Neural cell (in vitro differentiated cells): ENCODE results near the gene ZNF691. TPM values are rescaled to one million over a fixed set of nuclear protein-coding genes. Genes with fewer than 3 reads are reported as not detected.

Experiments
- H2AFZ ChIP-seq: fragments of 200-600, 300-800 bp; sonication (generic), shearing (Covaris generic); 2 replicates; pipeline ENCODE4 v1.6.0; 2014; ENCODE audit warnings: low read depth, mild to moderate bottlenecking, antibody characterized with exemption, low read length, moderate library complexity
- H3F3A ChIP-seq: fragments of 200-600 bp; shearing (Covaris generic); 2 replicates; pipeline ENCODE4 v1.6.1; 2016; ENCODE audit warnings: mild to moderate bottlenecking, moderate library complexity, mixed read lengths, antibody characterized with exemption, low read length; ENCODE audit not compliant: insufficient read depth, poor library complexity, severe bottlenecking
- H3K27ac ChIP-seq: fragments of 200-600, 300-800 bp; sonication (generic), shearing (Covaris generic); 2 replicates; pipeline ENCODE4 v1.5.1; 2014; ENCODE audit warnings: mild to moderate bottlenecking, low read length, moderate library complexity
- H3K27me3 ChIP-seq: fragments of 300-800, 200-600 bp; sonication (generic), shearing (Covaris generic); 2 replicates; pipeline ENCODE4 v1.6.0; 2014; ENCODE audit warnings: mild to moderate bottlenecking, low read depth, low read length, moderate library complexity; ENCODE audit not compliant: insufficient read depth
- H3K36me3 ChIP-seq: fragments of 300-800, 200-600 bp; sonication (generic), shearing (Covaris generic); 2 replicates; pipeline ENCODE4 v1.5.1; 2014; ENCODE audit warnings: mild to moderate bottlenecking, antibody characterized with exemption, low read length, moderate library complexity; ENCODE audit not compliant: insufficient read depth
- H3K4me2 ChIP-seq: fragments of 300-800, 200-600 bp; sonication (generic), shearing (Covaris generic); 2 replicates; pipeline ENCODE4 v1.6.0; 2014; ENCODE audit warnings: mild to moderate bottlenecking, low read length
- H3K4me3 ChIP-seq: fragments of 300-800, 200-600 bp; sonication (generic), shearing (Covaris generic); 2 replicates; pipeline ENCODE4 v1.5.1; 2014; ENCODE audit warnings: mild to moderate bottlenecking, low read length, moderate library complexity
- H3K79me2 ChIP-seq: fragments of 200-600 bp; shearing (Covaris generic); replicated peaks from 2 replicates; pipeline ENCODE4 v1.6.0; 2014; ENCODE audit warnings: mild to moderate bottlenecking, low read length, moderate library complexity; ENCODE audit not compliant: insufficient read depth
- H3K9ac ChIP-seq: fragments of 300-800, 200-600 bp; sonication (generic), shearing (Covaris generic); 2 replicates; pipeline ENCODE4 v1.6.1; 2016; ENCODE audit warnings: mild to moderate bottlenecking, low read length, mixed read lengths
- H3K9me2 ChIP-seq: fragments of 200-600 bp; shearing (Covaris generic); 2 replicates; pipeline ENCODE4 v1.6.1; 2016; ENCODE audit warnings: mild to moderate bottlenecking, low read length, mixed read lengths; ENCODE audit not compliant: insufficient read depth
- H3K9me3 ChIP-seq: fragments of 200-600, 300-800 bp; sonication (generic), shearing (Covaris generic); 2 replicates; pipeline ENCODE4 v1.6.1; 2016; ENCODE audit warnings: mild to moderate bottlenecking, mixed run types, low read length, moderate library complexity, mixed read lengths
- H4K20me1 ChIP-seq: fragments of 200-600 bp; shearing (Covaris generic); 2 replicates; pipeline ENCODE4 v1.6.1; 2016; ENCODE audit warnings: mild to moderate bottlenecking, mixed run types; ENCODE audit not compliant: insufficient read depth
- EP300 ChIP-seq: fragments of 450-650 bp; conservative IDR thresholded peaks from 2 replicates; pipeline ENCODE4 v1.6.1; 2014; ENCODE audit warnings: antibody characterized with exemption, mild to moderate bottlenecking, moderate library complexity; ENCODE audit not compliant: poor library complexity, severe bottlenecking
- EZH2 ChIP-seq: fragments of 200-600, 300-800 bp; shearing (Covaris generic), sonication (generic); IDR thresholded peaks from 2 replicates; pipeline ENCODE4 v1.6.1; 2014; ENCODE audit warnings: antibody characterized with exemption, low read length, borderline replicate concordance, mild to moderate bottlenecking; ENCODE audit not compliant: insufficient read depth, poor library complexity, severe bottlenecking
- MXI1 ChIP-seq: fragments of 450-650 bp; conservative IDR thresholded peaks from 2 replicates; pipeline ENCODE4 v1.6.1; 2014; ENCODE audit warnings: antibody characterized with exemption, mild to moderate bottlenecking; ENCODE audit not compliant: poor library complexity, severe bottlenecking
- POLR2AphosphoS5 ChIP-seq: IDR thresholded peaks from 2 replicates; pipeline ENCODE4 v1.6.1; 2012
- RAD21 ChIP-seq: fragments of 450-650 bp; conservative IDR thresholded peaks from 2 replicates; pipeline ENCODE4 v1.6.1; 2014; ENCODE audit warnings: antibody characterized with exemption, mild to moderate bottlenecking, moderate library complexity
- SMC3 ChIP-seq: fragments of 450-650 bp; conservative IDR thresholded peaks from 2 replicates; pipeline ENCODE4 v1.6.1; 2014; ENCODE audit warnings: antibody characterized with exemption, mild to moderate bottlenecking, moderate library complexity; ENCODE audit not compliant: poor library complexity
- TAF1 ChIP-seq: IDR thresholded peaks from 2 replicates; pipeline ENCODE4 v1.6.1; 2012; ENCODE audit warnings: low read depth
- polyA plus RNA-seq: library from polyadenylated mRNA; depleted of rRNA; stranded (reverse); fragments of >200 nt; gene quantifications from 2 replicates; pipeline ENCODE4 v1.2.3, GENCODE V29; 2014
- TF ChIP-seq, protein P1 (sequence below): fragments of 450-650 bp; IDR thresholded peaks from 2 replicates; pipeline ENCODE4 v1.5.1; 2014; ENCODE audit warnings: antibody characterized with exemption, mild to moderate bottlenecking, moderate library complexity; ENCODE audit not compliant: poor library complexity, severe bottlenecking
- TF ChIP-seq, protein P2 (sequence below): IDR thresholded peaks from 2 replicates; pipeline ENCODE4 v1.6.1; 2012; ENCODE audit warnings: borderline replicate concordance

The ZNF691 gene
- polyA plus RNA-seq, 1 donor from 2014 or later = 14.9 TPM

DNA sequence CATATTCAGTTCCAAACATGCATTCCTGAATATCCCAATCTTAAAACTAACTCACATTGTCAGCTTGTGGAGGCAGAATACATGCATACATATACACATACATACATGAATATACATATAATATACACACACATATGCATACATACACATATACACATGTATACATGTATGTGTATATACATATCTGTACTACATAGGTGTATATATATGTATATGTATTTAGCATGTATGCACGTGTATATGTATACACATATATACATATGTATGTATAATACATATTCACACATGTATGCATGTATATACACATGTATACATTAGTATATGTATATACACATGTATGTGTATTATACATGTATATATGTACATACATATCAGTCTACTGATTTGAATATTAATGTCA, 1.2 kb upstream of the ZNF691 start:
- Histone ChIP-seq H3K27me3 (no peaks in the 10 kb centered on the region), H3K4me3 (no peak overlapping the region), H3K27ac (no peak overlapping the region), H3K9ac (no peak overlapping the region), H3K79me2 (peaks cover 16% of the 10 kb centered on the region), H3K36me3 (no peaks in the 10 kb centered on the region), H3K9me2 (no peaks in the 10 kb centered on the region), H4K20me1 (no peaks in the 10 kb centered on the region), H2AFZ (no peak overlapping the region), H3K9me3 (no peaks in the 10 kb centered on the region), H3K4me2 (no peak overlapping the region), H3F3A (no peaks in the 10 kb centered on the region)
- TF ChIP-seq TAF1 (no peak), MXI1 (no peak), EZH2 (no peak), POLR2AphosphoS5 (no peak), RAD21 (no peak), SMC3 (no peak), EP300 (no peak)
- TF ChIP-seq, protein P1, sequence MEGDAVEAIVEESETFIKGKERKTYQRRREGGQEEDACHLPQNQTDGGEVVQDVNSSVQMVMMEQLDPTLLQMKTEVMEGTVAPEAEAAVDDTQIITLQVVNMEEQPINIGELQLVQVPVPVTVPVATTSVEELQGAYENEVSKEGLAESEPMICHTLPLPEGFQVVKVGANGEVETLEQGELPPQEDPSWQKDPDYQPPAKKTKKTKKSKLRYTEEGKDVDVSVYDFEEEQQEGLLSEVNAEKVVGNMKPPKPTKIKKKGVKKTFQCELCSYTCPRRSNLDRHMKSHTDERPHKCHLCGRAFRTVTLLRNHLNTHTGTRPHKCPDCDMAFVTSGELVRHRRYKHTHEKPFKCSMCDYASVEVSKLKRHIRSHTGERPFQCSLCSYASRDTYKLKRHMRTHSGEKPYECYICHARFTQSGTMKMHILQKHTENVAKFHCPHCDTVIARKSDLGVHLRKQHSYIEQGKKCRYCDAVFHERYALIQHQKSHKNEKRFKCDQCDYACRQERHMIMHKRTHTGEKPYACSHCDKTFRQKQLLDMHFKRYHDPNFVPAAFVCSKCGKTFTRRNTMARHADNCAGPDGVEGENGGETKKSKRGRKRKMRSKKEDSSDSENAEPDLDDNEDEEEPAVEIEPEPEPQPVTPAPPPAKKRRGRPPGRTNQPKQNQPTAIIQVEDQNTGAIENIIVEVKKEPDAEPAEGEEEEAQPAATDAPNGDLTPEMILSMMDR = no peak
- TF ChIP-seq, protein P2, sequence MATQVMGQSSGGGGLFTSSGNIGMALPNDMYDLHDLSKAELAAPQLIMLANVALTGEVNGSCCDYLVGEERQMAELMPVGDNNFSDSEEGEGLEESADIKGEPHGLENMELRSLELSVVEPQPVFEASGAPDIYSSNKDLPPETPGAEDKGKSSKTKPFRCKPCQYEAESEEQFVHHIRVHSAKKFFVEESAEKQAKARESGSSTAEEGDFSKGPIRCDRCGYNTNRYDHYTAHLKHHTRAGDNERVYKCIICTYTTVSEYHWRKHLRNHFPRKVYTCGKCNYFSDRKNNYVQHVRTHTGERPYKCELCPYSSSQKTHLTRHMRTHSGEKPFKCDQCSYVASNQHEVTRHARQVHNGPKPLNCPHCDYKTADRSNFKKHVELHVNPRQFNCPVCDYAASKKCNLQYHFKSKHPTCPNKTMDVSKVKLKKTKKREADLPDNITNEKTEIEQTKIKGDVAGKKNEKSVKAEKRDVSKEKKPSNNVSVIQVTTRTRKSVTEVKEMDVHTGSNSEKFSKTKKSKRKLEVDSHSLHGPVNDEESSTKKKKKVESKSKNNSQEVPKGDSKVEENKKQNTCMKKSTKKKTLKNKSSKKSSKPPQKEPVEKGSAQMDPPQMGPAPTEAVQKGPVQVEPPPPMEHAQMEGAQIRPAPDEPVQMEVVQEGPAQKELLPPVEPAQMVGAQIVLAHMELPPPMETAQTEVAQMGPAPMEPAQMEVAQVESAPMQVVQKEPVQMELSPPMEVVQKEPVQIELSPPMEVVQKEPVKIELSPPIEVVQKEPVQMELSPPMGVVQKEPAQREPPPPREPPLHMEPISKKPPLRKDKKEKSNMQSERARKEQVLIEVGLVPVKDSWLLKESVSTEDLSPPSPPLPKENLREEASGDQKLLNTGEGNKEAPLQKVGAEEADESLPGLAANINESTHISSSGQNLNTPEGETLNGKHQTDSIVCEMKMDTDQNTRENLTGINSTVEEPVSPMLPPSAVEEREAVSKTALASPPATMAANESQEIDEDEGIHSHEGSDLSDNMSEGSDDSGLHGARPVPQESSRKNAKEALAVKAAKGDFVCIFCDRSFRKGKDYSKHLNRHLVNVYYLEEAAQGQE = no peak

DNA sequence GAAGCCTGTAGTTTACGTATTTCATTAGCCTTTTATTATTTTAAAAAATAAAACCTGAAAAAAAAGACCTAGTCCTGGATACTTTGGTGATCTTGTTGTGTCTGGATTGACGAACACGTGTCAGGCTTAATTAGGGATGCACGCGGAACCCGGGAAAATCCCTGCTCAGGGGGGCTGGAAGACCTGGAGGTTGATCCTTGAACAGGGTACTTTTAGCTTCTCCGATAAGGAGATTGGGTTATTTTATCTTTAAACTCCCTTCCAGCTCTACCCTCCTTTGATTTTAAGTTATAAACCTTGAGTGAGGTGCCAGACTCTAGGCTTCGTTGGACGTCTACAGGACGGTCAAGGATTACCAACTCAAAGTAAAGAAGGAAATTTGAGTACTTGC, 552 bp upstream of the ZNF691 start:
- Histone ChIP-seq H3K27ac (no peak overlapping the region), H3K4me2 (peak overlapping the region; percentile 12), H3K9ac (no peak overlapping the region), H3K9me3 (no peaks in the 10 kb centered on the region), H3F3A (no peaks in the 10 kb centered on the region), H4K20me1 (no peaks in the 10 kb centered on the region), H2AFZ (no peak overlapping the region), H3K79me2 (peaks cover 16% of the 10 kb centered on the region), H3K36me3 (no peaks in the 10 kb centered on the region), H3K9me2 (no peaks in the 10 kb centered on the region), H3K27me3 (no peaks in the 10 kb centered on the region), H3K4me3 (peak overlapping the region; percentile 77)
- TF ChIP-seq RAD21 (no peak), EP300 (no peak)

DNA sequence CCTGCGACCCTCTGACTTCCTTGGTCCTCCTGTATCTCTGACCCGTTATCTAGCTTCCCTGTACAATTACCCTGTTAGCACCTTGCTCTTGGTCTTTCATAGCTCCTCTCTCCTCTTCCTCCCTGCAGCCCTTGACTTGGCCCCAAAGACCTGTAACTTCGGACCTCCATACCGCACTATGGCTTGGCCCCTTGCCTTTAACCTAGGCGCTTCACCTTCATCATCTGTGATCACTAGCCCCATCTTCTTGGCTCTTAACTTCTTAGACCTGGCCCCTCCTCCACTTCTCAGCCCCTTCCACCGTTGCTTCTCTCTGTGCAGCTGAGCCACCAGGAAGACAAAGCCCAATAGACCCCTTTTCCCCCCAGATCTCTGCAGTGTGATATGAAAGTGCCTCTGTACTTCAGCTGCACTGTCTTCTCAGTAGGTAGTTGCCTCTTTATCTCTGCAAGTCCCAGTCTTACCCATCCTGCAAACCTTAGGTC, 740 bp downstream of the ZNF691 start:
- TF ChIP-seq EZH2 (no peak), POLR2AphosphoS5 (no peak), TAF1 (no peak), SMC3 (no peak), MXI1 (no peak), RAD21 (no peak), EP300 (no peak)
- TF ChIP-seq, protein P1 = no peak
- TF ChIP-seq, protein P2 = no peak
- Histone ChIP-seq H3K27ac (peak overlapping the region; percentile 30), H3K27me3 (no peaks in the 10 kb centered on the region), H3K9ac (peak overlapping the region; percentile 76), H3K4me3 (peak overlapping the region; percentile 77), H3K9me2 (no peaks in the 10 kb centered on the region), H3F3A (no peaks in the 10 kb centered on the region), H4K20me1 (no peaks in the 10 kb centered on the region), H2AFZ (peak overlapping the region; percentile 66), H3K36me3 (peaks cover 5% of the 10 kb centered on the region), H3K79me2 (peaks cover 16% of the 10 kb centered on the region), H3K4me2 (peak overlapping the region; percentile 86), H3K9me3 (no peaks in the 10 kb centered on the region)
